HT1080 (cell line): ENCODE results near the gene DNAJC2. TPM values are rescaled to one million over a fixed set of nuclear protein-coding genes. Genes with fewer than 3 reads are reported as not detected.
"Not testable (repeated sequence)": the region's sequence is repeated elsewhere in the genome, so short reads cannot be mapped to it uniquely, and the experiment has no call there.

Source experiments
- DNase-seq: peaks from one replicate; pipeline ENCODE4 v3.0.0-alpha.2; 2015; ENCODE audit warnings: low read depth
- small RNA-seq: library from RNA; depleted of rRNA; stranded (forward); fragments of <200 nt; gene quantifications from one replicate; pipeline ENCODE3, GENCODE V24; 2014
- total RNA-seq: library from RNA; depleted of rRNA; stranded (reverse); fragments of >200 nt; shearing (Covaris generic); gene quantifications from 2 replicates; pipeline ENCODE4 v1.2.3, GENCODE V29; 2014; rRNA removed

Gene DNAJC2
- total RNA-seq, 1 experiment from 2014 or later = 29.0 TPM

GRCh38 chr7:103273374-103273773 is 71.2 kb downstream of the DNAJC2 start:
- DNase-seq = not testable (repeated sequence)

DNA sequence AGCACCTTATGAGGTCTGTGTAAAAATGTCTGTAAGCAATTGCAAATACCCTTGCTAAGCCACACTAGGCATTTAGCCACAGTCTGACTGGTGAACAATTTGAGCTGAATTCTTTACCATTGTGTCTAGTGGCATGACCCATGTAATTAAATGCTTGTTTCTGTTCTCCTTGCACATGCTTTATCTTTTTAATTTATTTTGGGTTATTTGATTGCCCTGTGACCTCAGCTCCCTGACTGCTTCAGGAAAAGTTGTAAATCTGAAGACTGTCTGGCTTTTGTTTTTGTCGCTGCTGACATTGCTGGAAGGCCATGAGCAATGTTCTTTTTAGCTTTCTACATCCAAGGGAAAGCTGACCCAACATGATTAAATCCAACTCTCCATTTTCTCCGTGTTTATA is 78.3 kb downstream of the DNAJC2 start:
- DNase-seq = not testable (repeated sequence)

DNA sequence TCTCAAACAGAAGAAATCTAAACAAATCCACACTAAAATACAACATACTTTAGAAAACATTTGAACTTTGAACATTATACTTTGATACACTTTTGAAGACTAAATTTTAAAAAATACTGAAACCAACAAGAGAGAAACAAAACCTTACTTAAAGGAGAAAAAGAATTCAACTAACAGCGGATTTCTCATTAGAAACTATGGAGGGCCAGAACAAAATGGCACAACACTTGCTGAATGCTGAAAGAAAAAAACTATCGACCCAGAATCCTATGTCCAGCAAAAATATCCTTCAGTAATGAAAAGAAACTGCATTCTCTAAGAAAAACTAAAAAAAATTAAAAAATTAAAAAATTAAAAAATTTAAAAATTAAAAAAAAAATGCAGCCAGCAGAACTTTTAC is 80.5 kb downstream of the DNAJC2 start:
- not testable (repeated sequence) for DNase-seq

Small RNA genes within 50 kb of the gene (small RNA-seq; reads per million reads assigned to genes)
- gene RPS29P16 = not detected

Other genes starting within 250 kb of the DNAJC2 start
- 3.6 and 5.0 TPM in 2 replicates for gene NAPEPLD, start 195.7 kb downstream of the DNAJC2 start, total RNA-seq
- 65.4 and 68.6 TPM in 2 replicates for gene PMPCB, start 47.3 kb downstream of the DNAJC2 start, total RNA-seq
- gene PSMC2, start 2.9 kb upstream of the DNAJC2 start, total RNA-seq = 211 and 237 TPM in 2 replicates
- gene SLC26A5, start 101.4 kb upstream of the DNAJC2 start, total RNA-seq = not detected in 2 replicates